Measurements from ENCODE around the gene PLD6. TPM values are rescaled to one million over a fixed set of nuclear protein-coding genes. Genes with fewer than 3 reads are reported as not detected.

The PLD6 gene
- total RNA-seq, 1 donor from 2014 or later, result 2.3 TPM

DNA sequence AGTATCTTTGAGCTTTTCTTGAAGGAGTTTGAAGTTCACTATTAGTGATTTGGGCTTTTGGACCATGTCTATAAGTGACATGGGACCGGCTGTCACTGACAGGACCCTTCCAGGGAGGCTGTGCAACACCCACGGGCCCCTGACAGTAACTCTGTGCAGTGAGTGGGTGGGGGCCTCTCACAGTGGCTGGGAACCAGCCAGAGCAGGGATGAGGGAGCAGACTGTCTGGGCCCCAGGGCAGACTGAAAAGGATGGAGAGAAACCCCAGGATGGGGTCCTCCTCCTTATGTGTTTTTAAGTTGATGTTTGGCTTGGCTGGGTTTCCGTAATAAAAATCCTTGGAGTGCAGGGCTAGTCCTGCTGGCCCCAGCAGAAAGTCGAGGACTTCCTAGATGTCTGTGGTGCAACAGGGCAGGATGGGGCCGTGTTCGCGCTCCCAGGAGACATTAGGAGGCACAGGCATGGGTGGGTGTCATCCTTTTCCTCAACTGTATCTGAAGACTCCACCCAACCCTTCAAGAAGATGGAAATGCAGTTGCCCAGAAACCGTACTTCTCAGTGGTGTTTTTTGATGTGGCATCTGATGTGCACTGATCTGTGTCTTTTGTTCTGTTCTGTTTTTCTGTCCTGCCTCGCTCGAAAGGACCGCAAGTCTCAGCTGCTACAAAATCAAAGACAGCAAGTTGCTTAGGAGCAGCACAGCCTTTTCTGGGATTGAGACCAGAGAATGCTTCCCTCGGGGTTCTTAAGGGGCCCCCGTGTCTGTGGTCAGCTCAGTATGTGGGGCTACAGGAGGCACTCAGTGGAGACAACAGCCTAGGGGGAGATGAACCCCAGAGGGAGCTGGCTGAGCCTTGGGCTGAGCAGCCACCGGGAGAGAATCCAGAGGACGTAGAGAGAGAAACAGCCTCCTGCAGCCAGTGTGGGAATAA, 24.2 kb downstream of the PLD6 start:
- peaks cover 21% of the 10 kb centered on the region for H3K4me1 Mint-ChIP-seq
- TF ChIP-seq, protein P1, sequence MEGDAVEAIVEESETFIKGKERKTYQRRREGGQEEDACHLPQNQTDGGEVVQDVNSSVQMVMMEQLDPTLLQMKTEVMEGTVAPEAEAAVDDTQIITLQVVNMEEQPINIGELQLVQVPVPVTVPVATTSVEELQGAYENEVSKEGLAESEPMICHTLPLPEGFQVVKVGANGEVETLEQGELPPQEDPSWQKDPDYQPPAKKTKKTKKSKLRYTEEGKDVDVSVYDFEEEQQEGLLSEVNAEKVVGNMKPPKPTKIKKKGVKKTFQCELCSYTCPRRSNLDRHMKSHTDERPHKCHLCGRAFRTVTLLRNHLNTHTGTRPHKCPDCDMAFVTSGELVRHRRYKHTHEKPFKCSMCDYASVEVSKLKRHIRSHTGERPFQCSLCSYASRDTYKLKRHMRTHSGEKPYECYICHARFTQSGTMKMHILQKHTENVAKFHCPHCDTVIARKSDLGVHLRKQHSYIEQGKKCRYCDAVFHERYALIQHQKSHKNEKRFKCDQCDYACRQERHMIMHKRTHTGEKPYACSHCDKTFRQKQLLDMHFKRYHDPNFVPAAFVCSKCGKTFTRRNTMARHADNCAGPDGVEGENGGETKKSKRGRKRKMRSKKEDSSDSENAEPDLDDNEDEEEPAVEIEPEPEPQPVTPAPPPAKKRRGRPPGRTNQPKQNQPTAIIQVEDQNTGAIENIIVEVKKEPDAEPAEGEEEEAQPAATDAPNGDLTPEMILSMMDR (IDR thresholded peaks at IDR 0.05; ENCODE audit: unreplicated experiment), result no peak
- H3K9me3 Mint-ChIP-seq, result no peaks in the 10 kb centered on the region
- peaks cover 35% of the 10 kb centered on the region for H3K36me3 Mint-ChIP-seq
- no peaks in the 10 kb centered on the region for H3K27me3 Mint-ChIP-seq (ENCODE audit: low read depth)
- H3K4me3 Mint-ChIP-seq, result no peak overlapping the region
- no peak overlapping the region for H3K27ac Mint-ChIP-seq
- DNase-seq (ENCODE audit: low spot score in 2 of 2, unreplicated experiment in 2 of 2), result no peak

DNA sequence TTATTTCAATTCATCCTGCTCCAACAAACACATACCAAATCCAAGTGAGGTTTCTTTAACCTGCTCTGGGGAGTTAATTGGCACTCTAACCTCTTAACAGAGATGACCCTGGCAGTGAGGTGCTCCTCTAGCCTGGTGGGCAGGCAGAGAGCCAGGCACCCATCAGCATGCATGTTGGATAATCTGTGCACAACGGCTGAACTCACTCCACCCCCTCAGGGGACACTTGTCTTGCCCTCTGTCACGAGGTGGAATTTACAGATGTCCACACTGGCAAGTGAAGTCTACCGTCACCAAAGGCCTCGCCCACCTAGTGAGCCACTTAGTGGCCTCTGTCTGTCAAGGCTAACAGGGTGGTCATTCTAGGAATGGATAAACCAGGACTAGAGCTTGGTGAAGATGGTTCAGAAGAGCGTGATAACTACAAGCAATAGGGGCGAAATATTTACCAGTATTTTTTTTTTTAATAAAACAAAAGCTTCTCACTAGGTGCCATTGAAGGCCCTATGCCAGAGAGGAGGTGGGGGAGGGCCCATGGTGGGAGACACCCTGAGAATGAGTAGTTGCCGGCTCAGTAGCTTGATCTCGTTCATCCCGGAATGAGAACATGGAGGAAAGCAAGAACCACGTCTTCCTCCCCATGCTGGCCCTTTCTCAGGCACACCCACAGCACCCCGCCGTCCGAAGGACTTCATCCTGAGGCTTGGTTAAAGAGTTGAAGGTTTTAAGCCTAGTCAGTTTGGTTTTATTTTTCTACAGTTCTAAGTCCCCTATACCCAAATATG, 25.2 kb downstream of the PLD6 start:
- Mint-ChIP-seq H3K4me3 (no peak overlapping the region), H3K27ac (no peak overlapping the region), H3K4me1 (peaks cover 11% of the 10 kb centered on the region), H3K27me3 (ENCODE audit: low read depth) (no peaks in the 10 kb centered on the region), H3K36me3 (peaks cover 36% of the 10 kb centered on the region), H3K9me3 (no peaks in the 10 kb centered on the region)
- TF ChIP-seq, protein P1 (IDR thresholded peaks at IDR 0.05; ENCODE audit: unreplicated experiment), result no peak
- no peak for DNase-seq (ENCODE audit: low spot score in 2 of 2, unreplicated experiment in 2 of 2)

DNA sequence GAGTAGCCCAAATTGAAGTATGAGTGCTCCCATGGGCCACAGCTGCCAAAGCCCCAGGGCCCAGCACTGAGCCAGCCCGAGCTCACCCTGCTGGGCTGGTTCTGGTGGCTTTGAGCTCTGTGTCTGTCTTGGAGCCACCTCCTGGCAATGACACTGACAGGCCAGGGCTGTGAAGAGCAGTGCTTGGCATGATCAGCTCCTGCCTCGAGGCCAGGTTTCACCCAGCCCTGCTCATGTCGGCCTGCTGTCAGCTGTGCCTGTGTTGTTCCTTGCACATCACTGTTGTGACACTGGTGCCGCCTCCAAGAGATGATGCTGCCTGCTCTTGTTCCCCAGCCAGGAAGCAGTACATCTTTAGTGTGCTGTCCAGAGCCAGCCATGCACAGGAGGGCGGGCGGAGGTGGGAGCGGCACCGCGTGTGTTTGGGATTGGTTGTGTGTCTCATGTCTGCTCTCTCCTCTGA, 26.0 kb downstream of the PLD6 start:
- TF ChIP-seq, protein P1 (IDR thresholded peaks at IDR 0.05; ENCODE audit: unreplicated experiment), result no peak
- DNase-seq (ENCODE audit: low spot score in 2 of 2, unreplicated experiment in 2 of 2), result no peak
- H3K4me3 Mint-ChIP-seq, result no peak overlapping the region
- H3K27me3 Mint-ChIP-seq (ENCODE audit: low read depth), result no peaks in the 10 kb centered on the region
- H3K9me3 Mint-ChIP-seq, result no peaks in the 10 kb centered on the region
- H3K4me1 Mint-ChIP-seq, result peaks cover 3% of the 10 kb centered on the region
- H3K27ac Mint-ChIP-seq, result no peak overlapping the region
- H3K36me3 Mint-ChIP-seq, result peaks cover 34% of the 10 kb centered on the region

DNA sequence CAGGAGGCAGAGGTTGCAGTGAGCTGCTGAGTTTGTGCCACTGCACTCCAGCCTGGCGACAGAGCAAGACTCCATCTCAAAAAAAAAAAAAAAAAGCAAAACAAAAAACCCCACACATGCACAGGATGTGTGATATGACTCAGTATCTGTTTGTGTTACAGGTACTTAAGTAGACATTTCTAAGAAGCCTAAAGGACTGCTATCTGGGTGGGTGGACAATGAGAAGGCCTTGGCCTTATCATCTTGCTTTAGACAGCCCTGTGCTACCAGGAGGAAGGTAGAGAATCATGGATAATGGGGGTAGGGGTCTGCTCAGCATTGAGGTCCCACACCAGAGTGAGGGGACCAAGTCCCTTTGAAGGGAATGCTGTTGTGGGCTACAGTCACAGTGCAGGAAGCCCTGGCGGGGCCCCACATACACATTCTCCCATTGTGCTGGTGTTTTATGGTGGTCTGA, 26.7 kb downstream of the PLD6 start:
- Mint-ChIP-seq H3K36me3 (peaks cover 36% of the 10 kb centered on the region), H3K9me3 (no peaks in the 10 kb centered on the region), H3K4me3 (no peak overlapping the region), H3K27me3 (ENCODE audit: low read depth) (no peaks in the 10 kb centered on the region), H3K27ac (no peak overlapping the region), H3K4me1 (no peaks in the 10 kb centered on the region)
- no peak for DNase-seq (ENCODE audit: low spot score in 2 of 2, unreplicated experiment in 2 of 2)
- TF ChIP-seq, protein P1 (IDR thresholded peaks at IDR 0.05; ENCODE audit: unreplicated experiment), result no peak

DNA sequence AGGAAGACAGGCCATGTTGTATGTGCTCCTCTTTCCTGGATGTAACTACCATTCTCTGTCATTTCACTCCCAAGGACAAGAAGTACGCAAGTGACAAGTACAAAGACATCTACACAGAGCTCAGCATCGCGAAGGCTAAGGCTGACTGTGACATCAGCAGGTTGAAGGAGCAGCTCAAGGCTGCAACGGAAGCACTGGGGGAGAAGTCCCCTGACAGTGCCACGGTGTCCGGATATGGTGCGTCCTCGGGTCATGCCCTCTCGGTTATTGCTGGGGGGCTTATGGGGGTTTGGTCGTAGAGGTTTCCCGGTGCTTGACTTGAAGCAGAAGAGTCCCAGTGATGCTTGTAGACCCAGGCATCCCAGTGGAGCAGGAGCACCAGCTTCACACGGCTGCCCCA, 29.0 kb downstream of the PLD6 start:
- DNase-seq (ENCODE audit: low spot score in 2 of 2, unreplicated experiment in 2 of 2), result no peak
- TF ChIP-seq, protein P1 (IDR thresholded peaks at IDR 0.05; ENCODE audit: unreplicated experiment), result no peak
- Mint-ChIP-seq H3K9me3 (no peaks in the 10 kb centered on the region), H3K4me3 (no peak overlapping the region), H3K36me3 (peaks cover 40% of the 10 kb centered on the region), H3K27me3 (ENCODE audit: low read depth) (no peaks in the 10 kb centered on the region), H3K4me1 (no peaks in the 10 kb centered on the region), H3K27ac (no peak overlapping the region)

All from mesothelial cell of epicardium (in vitro differentiated cells).